ENCODE results near the gene RUFY3.
A peak's percentile ranks its signal among the peaks of the same experiment; 100 is the strongest.
"Not testable (repeated sequence)": the region's sequence is repeated elsewhere in the genome, so short reads cannot be mapped to it uniquely, and the experiment has no call there.

Gene RUFY3

GRCh38 chr4:70725633-70726032 is 3.9 kb downstream of the RUFY3 start:
- no peak for TF ChIP-seq CTCF (conservative IDR thresholded peaks at IDR 0.05; ENCODE audit: control insufficient read depth, insufficient read depth, low read depth, low read length)
- H3K4me3 ChIP-seq (ENCODE audit: control insufficient read depth, low read depth, low read length) = no peak overlapping the region
- no peak for DNase-seq (ENCODE audit: low read depth)

- H3K4me3 ChIP-seq (ENCODE audit: control insufficient read depth, low read depth, low read length); DNase-seq (ENCODE audit: low read depth): not testable (repeated sequence)
Observed at GRCh38 chr4:70726515-70726914, 4.8 kb downstream of the RUFY3 start.

GRCh38 chr4:70728091-70728490 is 6.3 kb downstream of the RUFY3 start:
- H3K4me3 ChIP-seq (ENCODE audit: control insufficient read depth, low read depth, low read length) = no peak overlapping the region
- DNase-seq (ENCODE audit: low read depth) = peak; percentile 25
- TF ChIP-seq CTCF (conservative IDR thresholded peaks at IDR 0.05; ENCODE audit: control insufficient read depth, insufficient read depth, low read depth, low read length) = no peak

DNA sequence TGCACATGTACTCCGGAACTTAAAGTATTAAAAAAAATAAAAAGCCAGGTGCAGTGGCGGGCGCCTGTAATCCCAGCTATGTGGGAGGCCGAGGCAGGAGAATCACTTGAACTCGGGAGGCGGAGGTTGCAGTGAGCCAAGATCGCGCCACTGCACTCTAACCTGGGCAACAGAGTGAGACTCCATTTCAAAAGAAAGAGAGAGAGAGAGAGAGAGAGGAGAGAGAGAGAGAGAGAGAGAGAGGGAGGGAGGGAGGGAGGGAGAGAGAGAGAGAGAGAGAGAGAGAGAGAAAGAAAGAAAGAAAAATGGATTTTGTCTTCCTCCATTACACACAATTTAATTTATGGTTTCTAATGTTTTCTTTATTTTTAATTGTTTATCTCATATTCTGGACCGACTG is 11.1 kb downstream of the RUFY3 start:
- DNase-seq (ENCODE audit: low read depth); H3K4me3 ChIP-seq (ENCODE audit: control insufficient read depth, low read depth, low read length): not testable (repeated sequence)

GRCh38 chr4:70734168-70734954 is 12.6 kb downstream of the RUFY3 start:
- peak overlapping the region; percentile 22 for H3K4me3 ChIP-seq (ENCODE audit: control insufficient read depth, low read depth, low read length)
- no peak for TF ChIP-seq CTCF (conservative IDR thresholded peaks at IDR 0.05; ENCODE audit: control insufficient read depth, insufficient read depth, low read depth, low read length)
- peak; percentile 55 for DNase-seq (ENCODE audit: low read depth)

- no peak for DNase-seq (ENCODE audit: low read depth)
- TF ChIP-seq CTCF (conservative IDR thresholded peaks at IDR 0.05; ENCODE audit: control insufficient read depth, insufficient read depth, low read depth, low read length) = no peak
- peak overlapping the region; percentile 22 for H3K4me3 ChIP-seq (ENCODE audit: control insufficient read depth, low read depth, low read length)
Observed at GRCh38 chr4:70734971-70735370, 13.2 kb downstream of the RUFY3 start.

GRCh38 chr4:70735915-70736314 is 14.2 kb downstream of the RUFY3 start:
- H3K4me3 ChIP-seq (ENCODE audit: control insufficient read depth, low read depth, low read length) = not testable (repeated sequence)
- peak; percentile 17 for TF ChIP-seq CTCF (conservative IDR thresholded peaks at IDR 0.05; ENCODE audit: control insufficient read depth, insufficient read depth, low read depth, low read length)
- DNase-seq (ENCODE audit: low read depth) = peak; percentile 85

GRCh38 chr4:70737006-70737405 is 15.2 kb downstream of the RUFY3 start:
- no peak for TF ChIP-seq CTCF (conservative IDR thresholded peaks at IDR 0.05; ENCODE audit: control insufficient read depth, insufficient read depth, low read depth, low read length)
- H3K4me3 ChIP-seq (ENCODE audit: control insufficient read depth, low read depth, low read length) = no peak overlapping the region
- no peak for DNase-seq (ENCODE audit: low read depth)

Data from fibroblast of mammary gland (primary cell).